Astrocyte of the spinal cord (primary cell): Measurements from ENCODE around the gene APBA3.

Experiments
- DNase-seq: peaks from one replicate; pipeline ENCODE4 v3.0.0; 2011; ENCODE audit warnings: low read depth, low spot score
- H3K4me3 ChIP-seq: 2 replicates; pipeline ENCODE4 v1.5.1; 2011; ENCODE audit warnings: low read depth, mild to moderate bottlenecking, low read length, moderate library complexity
- CTCF ChIP-seq: IDR thresholded peaks from 2 replicates; pipeline ENCODE4 v1.5.1; 2012; ENCODE audit warnings: low read depth, mild to moderate bottlenecking, low read length, inconsistent platforms
- in situ Hi-C: cut with HindIII; loops from 2 replicates; pipeline ENCODE4 v1.10.0; 2017; ENCODE audit warnings: low sequenced_read_pairs

The APBA3 gene

GRCh38 chr19:3737487-3738205 lies 23.8 kb downstream of the APBA3 start:
- in situ Hi-C loops, result no loop called here
- no peak for DNase-seq
- no peak for TF ChIP-seq CTCF
- no peak overlapping the region for H3K4me3 ChIP-seq

- no peak overlapping the region for H3K4me3 ChIP-seq
- in situ Hi-C loops, result no loop called here
- TF ChIP-seq CTCF, result no peak
Observed at GRCh38 chr19:3736106-3736724, 25.3 kb downstream of the APBA3 start.

GRCh38 chr19:3734310-3734600 lies 27.2 kb downstream of the APBA3 start:
- TF ChIP-seq CTCF, result no peak
- no peak overlapping the region for H3K4me3 ChIP-seq
- in situ Hi-C loops, result no loop called here
- DNase-seq, result no peak

More at GRCh38 chr19:3736106-3736724, 25.3 kb downstream of the APBA3 start:
- DNase-seq, result no peak

GRCh38 chr19:3733549-3734309 lies 27.8 kb downstream of the APBA3 start:
- no peak for DNase-seq
- in situ Hi-C loops, result no loop called here
- TF ChIP-seq CTCF, result no peak
- no peak overlapping the region for H3K4me3 ChIP-seq

GRCh38 chr19:3732108-3732507 lies 29.4 kb downstream of the APBA3 start:
- in situ Hi-C loops, result no loop called here
- no peak for DNase-seq
- TF ChIP-seq CTCF, result no peak
- H3K4me3 ChIP-seq, result no peak overlapping the region

GRCh38 chr19:3730457-3730958 lies 31.0 kb downstream of the APBA3 start:
- in situ Hi-C loops, result no loop called here
- no peak overlapping the region for H3K4me3 ChIP-seq
- no peak for DNase-seq
- TF ChIP-seq CTCF, result no peak
